ENCODE data around the gene BPIFA1.
A peak's percentile ranks its signal among the peaks of the same experiment; 100 is the strongest.

Gene BPIFA1

GRCh38 chr20:33235696-33236095 is at the start of gene BPIFA1:
BPIFA1 (plus strand) TSS chr20:33235996; CDS start chr20:33237712, 1,716 bp downstream.
- no peak for DNase-seq (ENCODE audit: low spot score)

GRCh38 chr20:33187491-33187890 is 48.3 kb upstream of the BPIFA1 start:
- no peak for DNase-seq (ENCODE audit: low spot score)

- DNase-seq (ENCODE audit: low spot score): no peak
These were observed 47.4 kb upstream of the BPIFA1 start for GRCh38 chr20:33188421-33188820.

- DNase-seq (ENCODE audit: low spot score): no peak
These were observed 44.3 kb upstream of the BPIFA1 start for GRCh38 chr20:33191484-33191883.

GRCh38 chr20:33191955-33192354 is 43.8 kb upstream of the BPIFA1 start:
- DNase-seq (ENCODE audit: low spot score): no peak

- DNase-seq (ENCODE audit: low spot score): no peak
These were observed 42.8 kb upstream of the BPIFA1 start for GRCh38 chr20:33192912-33193501.

GRCh38 chr20:33199026-33199425 is 36.8 kb upstream of the BPIFA1 start:
- DNase-seq (ENCODE audit: low spot score): no peak

- DNase-seq (ENCODE audit: low spot score): no peak
These were observed 33.3 kb upstream of the BPIFA1 start for GRCh38 chr20:33202451-33202850.

- DNase-seq (ENCODE audit: low spot score): no peak
These were observed 32.4 kb upstream of the BPIFA1 start for GRCh38 chr20:33203444-33203843.

- DNase-seq (ENCODE audit: low spot score): peak; percentile 82
These were observed 26.0 kb upstream of the BPIFA1 start for GRCh38 chr20:33209789-33210188.

GRCh38 chr20:33210371-33210770 is 25.4 kb upstream of the BPIFA1 start:
- no peak for DNase-seq (ENCODE audit: low spot score)

- DNase-seq (ENCODE audit: low spot score): peak; percentile 41
These were observed 23.9 kb upstream of the BPIFA1 start for GRCh38 chr20:33211817-33212424.

- DNase-seq (ENCODE audit: low spot score): no peak
These were observed 18.7 kb upstream of the BPIFA1 start, which contains the start of gene BPIFA3 for GRCh38 chr20:33217052-33217451. BPIFA3 (plus strand) TSS chr20:33217352; CDS start chr20:33217537, 185 bp downstream.

- no peak for DNase-seq (ENCODE audit: low spot score)
These were observed 11.4 kb upstream of the BPIFA1 start for GRCh38 chr20:33224399-33224798.

GRCh38 chr20:33229843-33230242 is 6.0 kb upstream of the BPIFA1 start:
- no peak for DNase-seq (ENCODE audit: low spot score)

- DNase-seq (ENCODE audit: low spot score): no peak
These were observed 4.6 kb upstream of the BPIFA1 start for GRCh38 chr20:33231237-33231636.

GRCh38 chr20:33232486-33233072 is 3.2 kb upstream of the BPIFA1 start:
- DNase-seq (ENCODE audit: low spot score): no peak

GRCh38 chr20:33233129-33233774 is 2.5 kb upstream of the BPIFA1 start:
- no peak for DNase-seq (ENCODE audit: low spot score)

GRCh38 chr20:33234050-33234449 is 1.7 kb upstream of the BPIFA1 start:
- no peak for DNase-seq (ENCODE audit: low spot score)

- no peak for DNase-seq (ENCODE audit: low spot score)
These were observed 555 bp downstream of the BPIFA1 start for GRCh38 chr20:33236351-33236750.

GRCh38 chr20:33237989-33238388 is 2.2 kb downstream of the BPIFA1 start:
- no peak for DNase-seq (ENCODE audit: low spot score)

- no peak for DNase-seq (ENCODE audit: low spot score)
These were observed 3.6 kb downstream of the BPIFA1 start for GRCh38 chr20:33239418-33239817.
